NCI-H1092 (cell line): Measurements from ENCODE around the gene LRRFIP2.
"Not testable (repeated sequence)": the region's sequence is repeated elsewhere in the genome, so short reads cannot be mapped to it uniquely, and the experiment has no call there.

Experiments used
- DNase-seq: peaks from one replicate; lab custom pipeline; 2025; lab: John Stamatoyannopoulos, UW

Gene LRRFIP2

GRCh38 chr3:37174532-37175126, at the start of gene LRRFIP2:
LRRFIP2 (minus strand) TSS chr3:37174582; CDS start chr3:37148983, 25,599 bp downstream.
- no peak for DNase-seq

DNA sequence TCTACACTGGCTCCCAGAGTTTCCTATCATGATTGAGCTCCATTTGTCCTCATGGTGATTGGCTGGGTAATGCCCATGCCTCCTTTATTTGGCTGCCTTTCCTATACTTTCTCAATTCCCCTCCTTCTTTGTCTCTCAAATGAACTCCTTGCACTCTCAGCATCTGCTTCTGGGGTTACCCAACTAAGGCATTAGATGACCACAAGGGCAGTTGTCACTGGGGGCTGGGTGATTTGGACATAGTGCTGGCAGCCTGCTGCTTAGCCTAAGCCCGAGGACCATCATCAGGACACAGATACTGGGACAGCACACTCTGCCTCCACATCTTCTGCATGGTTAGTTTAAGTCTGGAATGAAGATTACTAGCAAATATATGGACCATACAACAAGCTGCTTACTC, 49.2 kb upstream of the LRRFIP2 start:
- no peak for DNase-seq

DNA sequence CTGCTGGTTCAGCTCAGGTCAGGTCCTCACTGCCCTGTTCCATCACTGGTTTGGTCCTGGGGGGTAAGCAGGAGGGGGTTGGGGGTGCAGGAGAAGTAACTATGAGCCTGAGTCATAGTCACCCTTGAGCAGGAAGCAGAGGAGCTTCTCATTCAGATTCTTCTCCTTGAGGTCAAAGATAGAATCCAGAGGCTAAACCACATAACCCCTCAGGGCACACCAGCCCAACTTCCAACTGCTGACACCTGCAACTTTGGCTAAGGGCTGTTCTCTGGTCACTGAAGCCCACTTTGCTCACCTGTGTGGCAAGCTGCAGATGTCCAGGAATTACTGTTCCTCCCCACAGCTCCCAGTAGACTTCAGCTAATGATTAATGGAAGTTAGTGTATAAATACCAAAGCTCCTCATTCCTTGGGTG, 48.8 kb upstream of the LRRFIP2 start:
- DNase-seq, result no peak

GRCh38 chr3:37222542-37222941, 48.2 kb upstream of the LRRFIP2 start:
- DNase-seq, result not testable (repeated sequence)

GRCh38 chr3:37221407-37221806, 47.0 kb upstream of the LRRFIP2 start:
- DNase-seq, result no peak

DNA sequence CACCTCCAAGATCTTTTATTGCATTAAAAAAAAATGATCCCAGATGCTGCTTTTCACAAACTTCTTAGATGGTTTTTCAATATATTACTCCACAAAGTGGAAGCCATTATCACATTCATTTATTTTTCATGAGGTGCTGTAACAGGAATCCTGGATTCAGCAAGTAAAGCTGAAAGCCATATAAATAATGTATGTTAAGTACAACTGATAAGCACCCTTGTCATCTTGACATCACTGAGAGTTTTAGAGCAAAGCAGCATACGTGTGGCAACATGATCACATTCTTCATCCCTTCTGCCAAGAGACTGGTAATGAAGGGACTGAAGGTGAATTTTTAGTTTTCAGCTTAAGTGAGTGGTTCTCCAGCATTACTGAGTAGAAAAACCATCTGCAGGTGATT, 44.9 kb upstream of the LRRFIP2 start:
- no peak for DNase-seq

GRCh38 chr3:37218206-37218605, 43.8 kb upstream of the LRRFIP2 start:
- DNase-seq, result peak; percentile 40

DNA sequence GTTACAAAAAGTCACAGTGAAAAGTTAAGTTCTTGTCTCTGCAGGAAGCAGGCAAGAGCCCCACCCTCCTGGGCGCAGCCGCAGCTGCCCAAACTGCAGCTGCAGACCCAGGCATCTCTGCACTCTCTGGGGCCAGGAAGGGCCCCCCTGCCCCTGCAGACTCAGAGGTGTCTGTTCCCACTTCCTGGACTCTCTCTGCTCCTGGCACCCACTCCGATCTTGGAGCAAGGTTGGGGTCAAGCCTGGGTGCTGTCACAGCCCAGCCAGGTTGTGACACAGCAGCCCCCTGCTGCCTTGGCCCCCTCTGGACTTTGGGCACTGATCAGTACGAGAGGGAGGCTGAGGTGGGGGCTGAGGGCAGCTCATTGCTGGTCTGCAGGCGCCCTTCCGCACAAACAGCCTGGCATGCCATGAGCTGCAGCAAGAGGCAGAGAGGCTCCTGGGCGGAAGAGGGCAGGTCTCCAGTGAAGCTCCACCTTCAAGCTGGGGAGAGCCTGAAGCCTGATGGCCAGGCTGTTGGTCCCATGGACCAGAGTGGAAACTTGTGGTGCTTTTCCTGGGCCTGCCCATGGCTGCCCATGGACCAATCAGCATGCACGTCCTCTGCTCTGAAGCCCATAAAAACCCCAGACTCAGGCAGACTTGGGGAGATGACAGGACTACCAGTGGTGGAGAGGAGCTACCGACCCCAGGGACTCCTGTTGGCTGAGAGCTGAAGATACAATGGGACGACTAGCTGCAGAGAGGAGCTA, 42.9 kb upstream of the LRRFIP2 start:
- DNase-seq, result no peak

DNA sequence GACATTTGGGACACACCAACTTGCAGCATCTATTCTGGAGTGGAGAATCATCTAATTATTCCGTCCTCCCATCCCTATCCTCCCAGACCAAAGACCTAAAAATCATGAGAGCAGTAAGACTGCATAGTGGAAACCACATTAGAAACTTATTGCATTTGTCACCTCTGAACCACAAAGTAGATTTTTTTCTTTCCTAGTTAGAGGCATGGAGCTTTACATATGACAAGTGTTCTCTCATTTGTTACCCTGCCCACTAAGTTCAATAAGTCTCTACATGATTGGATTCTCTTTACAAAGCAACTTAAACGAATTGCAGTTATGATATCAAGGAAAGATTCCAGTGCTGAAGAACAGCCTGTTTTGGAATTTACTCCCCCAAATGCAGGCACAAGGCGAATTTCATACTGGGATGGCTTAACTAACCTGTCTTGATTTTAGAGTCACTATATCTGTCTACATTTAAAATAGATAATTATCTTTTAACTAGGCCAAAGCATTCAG, 42.3 kb upstream of the LRRFIP2 start:
- no peak for DNase-seq

DNA sequence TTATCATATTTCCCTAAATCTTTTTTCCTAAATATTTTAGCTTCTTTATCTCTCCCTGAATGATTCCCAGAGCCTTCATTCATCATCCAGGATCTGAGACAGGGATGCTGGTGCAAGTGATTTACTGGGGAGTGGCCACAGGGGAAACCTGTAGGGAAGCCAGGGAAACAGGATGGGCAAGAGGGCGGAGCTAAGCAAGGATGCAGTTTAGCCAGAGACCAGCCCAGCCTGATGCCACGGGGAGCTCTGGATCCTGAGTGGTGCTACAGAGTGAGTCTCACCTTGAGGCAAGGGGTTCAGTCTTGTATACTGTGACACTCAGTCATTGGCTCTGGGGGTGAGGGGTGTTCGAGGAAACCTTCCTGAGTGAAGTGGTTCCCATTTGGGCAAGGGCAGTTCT, 39.7 kb upstream of the LRRFIP2 start:
- DNase-seq, result no peak

- no peak for DNase-seq
Observed at GRCh38 chr3:37210230-37210629, 35.8 kb upstream of the LRRFIP2 start.

GRCh38 chr3:37208576-37208975, 34.2 kb upstream of the LRRFIP2 start:
- DNase-seq, result not testable (repeated sequence)

GRCh38 chr3:37208008-37208407, 33.6 kb upstream of the LRRFIP2 start:
- DNase-seq, result not testable (repeated sequence)

- not testable (repeated sequence) for DNase-seq
Observed at GRCh38 chr3:37206041-37206440, 31.7 kb upstream of the LRRFIP2 start.

DNA sequence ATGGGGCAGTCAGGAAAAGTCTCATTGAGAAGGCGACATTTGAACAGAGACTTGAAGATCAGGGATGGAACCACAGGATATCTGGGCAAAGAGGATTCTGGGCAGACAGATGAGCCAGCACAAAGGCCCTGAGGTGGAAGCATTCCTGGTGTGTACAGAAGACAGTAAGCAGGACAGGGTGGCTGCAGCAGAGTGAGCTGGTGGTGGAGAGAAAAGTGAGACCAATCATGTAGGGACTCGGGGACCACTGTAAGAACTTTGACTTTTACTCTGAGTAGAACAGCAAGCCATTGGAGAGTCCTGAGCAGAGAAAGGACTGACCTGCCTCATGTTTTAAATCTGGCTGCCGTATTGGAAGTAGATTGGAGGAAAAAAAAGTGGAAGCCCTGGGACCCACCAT, 29.9 kb upstream of the LRRFIP2 start:
- DNase-seq, result no peak

DNA sequence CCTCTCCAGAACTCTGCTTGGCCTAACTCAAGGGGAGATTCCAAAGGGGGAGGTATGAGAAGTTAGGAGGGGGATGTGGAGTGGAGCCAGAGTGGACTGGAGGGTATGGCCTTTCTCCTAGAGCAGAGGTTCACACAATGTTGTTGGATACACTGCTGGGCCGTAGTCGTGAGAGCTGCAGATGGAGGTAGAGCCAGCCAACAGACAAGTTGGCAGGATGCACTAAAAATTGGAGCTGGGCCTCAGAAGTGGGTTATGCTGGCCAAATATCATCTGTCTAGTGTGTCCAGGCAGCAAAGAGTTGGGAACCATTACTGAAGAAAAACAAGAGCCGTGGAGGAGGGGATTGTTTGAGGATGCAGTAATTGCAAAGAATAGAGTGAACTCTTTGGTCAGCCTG, 27.7 kb upstream of the LRRFIP2 start:
- DNase-seq, result no peak

DNA sequence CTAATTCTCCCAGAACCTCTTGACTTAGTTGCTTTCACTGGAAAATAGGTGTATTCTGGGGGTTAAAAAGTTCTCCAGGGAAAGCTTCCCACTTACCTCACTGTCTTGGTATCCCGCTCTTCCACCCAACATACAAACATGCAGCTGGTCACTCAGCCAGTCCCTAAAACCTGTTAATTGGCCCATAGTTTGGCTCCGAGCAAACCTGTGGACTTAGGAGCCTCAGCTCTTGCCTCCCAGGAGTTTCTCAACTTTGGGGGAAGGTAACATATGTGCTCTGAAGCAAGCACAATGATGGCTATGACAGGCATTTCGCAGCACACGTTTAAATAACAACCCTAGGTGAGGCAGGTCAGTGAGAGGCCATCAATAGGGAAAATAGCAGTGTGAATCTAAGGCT, 25.8 kb upstream of the LRRFIP2 start:
- DNase-seq, result no peak

- DNase-seq, result no peak
Observed at GRCh38 chr3:37198996-37199395, 24.6 kb upstream of the LRRFIP2 start.

DNA sequence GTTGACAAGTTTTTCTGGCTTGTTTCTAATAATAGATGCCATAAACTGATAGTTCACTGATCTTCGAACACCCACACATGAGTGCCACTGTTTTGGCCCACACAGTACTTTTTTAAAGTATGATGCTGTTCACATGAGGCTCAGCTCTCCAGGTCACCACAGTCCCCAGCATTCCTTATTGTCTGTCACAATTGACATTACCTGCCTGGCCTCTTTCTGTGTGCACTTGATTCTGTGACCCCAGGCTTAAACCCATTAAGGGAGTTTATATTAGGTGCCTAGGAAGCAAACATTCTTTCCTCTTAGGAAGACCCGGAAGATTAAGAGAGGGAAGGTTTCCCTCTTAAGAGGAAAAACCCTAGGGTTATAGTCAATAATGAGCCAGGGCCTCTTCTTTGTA, 24.2 kb upstream of the LRRFIP2 start:
- no peak for DNase-seq

DNA sequence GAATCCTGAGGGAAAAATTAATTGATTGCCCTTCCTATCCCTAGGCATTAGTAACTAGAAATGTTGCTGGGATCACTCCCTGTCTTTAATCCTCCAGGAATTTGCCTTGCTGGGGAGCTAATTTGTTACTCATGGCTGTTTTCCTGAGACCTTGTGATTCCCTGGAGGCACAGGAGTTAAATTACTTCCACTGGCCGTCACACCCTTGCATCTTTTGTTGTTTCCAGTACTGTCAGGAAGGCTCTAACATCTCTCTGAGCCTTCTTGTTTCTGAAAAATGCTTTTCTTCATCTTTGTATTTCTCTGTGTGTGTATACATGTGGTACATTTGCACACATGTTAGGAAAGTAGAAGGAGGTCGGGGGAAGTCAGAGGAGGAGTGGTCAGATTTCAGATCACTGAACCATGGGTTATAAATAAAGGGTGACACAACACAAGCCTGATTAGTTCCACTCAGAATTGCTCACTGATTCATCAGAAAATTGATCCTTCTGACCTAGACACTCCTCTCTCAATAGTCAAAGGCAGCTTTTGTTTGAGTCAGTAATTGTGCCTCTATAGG, 23.5 kb upstream of the LRRFIP2 start:
- DNase-seq, result no peak

DNA sequence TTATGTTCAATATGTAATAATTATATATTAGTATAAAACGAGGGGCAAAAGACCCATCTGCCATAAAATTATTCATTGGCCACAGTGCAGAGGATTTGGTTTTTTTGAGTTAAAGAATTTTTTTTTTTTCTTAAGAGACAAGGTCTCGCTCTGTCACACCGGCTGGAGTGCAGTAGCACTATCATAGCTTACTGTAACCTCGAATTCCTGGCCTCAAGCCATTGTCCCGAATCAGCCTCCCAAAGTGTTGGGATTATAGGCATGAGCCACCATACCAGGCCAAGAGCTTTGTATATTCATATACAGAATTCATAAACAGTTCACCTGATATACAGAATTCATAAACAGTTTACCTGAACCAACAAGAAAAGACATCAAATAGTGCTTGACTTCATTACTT, 20.2 kb upstream of the LRRFIP2 start:
- DNase-seq, result no peak

DNA sequence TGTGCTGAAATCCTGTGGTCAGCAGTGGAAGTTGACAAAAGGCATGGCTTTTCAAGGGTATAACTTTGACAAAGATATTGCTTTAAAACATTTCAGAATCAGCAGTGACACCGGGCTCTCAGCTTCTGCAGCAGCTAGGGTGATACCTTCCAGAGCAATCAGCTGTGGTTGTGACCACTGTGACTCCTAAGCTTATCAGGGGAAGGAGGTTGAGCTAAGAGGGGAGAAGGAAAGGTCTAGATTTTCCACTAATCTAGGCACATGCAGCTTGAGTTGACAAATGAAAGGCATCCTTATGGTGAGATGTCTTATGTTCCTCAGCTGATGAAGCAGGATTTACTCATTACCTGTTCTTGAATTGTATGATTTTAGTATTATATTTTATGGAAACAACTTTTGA, 16.3 kb upstream of the LRRFIP2 start:
- no peak for DNase-seq

DNA sequence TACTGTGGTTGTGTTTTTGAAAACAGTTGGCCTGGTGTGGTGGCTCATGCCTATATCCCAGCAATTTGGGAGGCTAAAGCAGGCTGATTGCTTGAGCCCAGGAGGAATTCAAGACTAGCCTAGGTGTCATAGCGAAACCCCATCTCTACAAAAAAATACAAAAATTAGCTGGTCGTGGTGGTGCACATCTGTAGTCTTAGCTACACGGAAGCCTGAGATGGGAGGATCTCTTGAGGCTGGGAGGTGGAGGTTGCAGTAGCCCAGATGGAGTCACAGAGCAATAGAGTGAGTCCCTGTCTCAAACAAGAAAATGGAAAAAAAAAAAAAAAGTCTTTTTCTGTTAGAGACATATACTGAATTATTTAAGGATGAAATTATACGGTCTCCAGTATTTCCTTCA, 14.7 kb upstream of the LRRFIP2 start:
- no peak for DNase-seq
